Spleen (tissue), 7 donors: ENCODE measurements around the gene CD72.

ENCODE experiments used
- POLR2AphosphoS5 ChIP-seq, 3 donors: sonication (generic); formaldehyde crosslinking; IDR thresholded peaks; one replicate each; pipeline ENCODE4 v1.5.1; 2017; ENCODE audit warnings: antibody characterized with exemption in 3 of 3
- TF ChIP-seq, protein P1 (sequence below), 11 experiments: fragments of 200-600 bp in 7 of 11; fragments of 450-650 bp in 4 of 11; sonication (generic) in 4 of 11; IDR thresholded peaks in 8 of 11; conservative IDR thresholded peaks in 3 of 11; 1 replicate in 7 of 11; 2 replicates in 4 of 11; pipeline versions ENCODE4 v1.4.0 to v1.8.0; 2016 to 2021; ENCODE audit warnings: antibody characterized with exemption in 11 of 11, inconsistent platforms in 4 of 11, mild to moderate bottlenecking in 1 of 11
- donor health status: DM: no; HTN: no; CAD: no; lungs with moderate emphysema.
- donor health status: DM: no; HTN: no; CAD: no.
- donor health status: DM: no; HTN: no; CAD: no.

DNA sequence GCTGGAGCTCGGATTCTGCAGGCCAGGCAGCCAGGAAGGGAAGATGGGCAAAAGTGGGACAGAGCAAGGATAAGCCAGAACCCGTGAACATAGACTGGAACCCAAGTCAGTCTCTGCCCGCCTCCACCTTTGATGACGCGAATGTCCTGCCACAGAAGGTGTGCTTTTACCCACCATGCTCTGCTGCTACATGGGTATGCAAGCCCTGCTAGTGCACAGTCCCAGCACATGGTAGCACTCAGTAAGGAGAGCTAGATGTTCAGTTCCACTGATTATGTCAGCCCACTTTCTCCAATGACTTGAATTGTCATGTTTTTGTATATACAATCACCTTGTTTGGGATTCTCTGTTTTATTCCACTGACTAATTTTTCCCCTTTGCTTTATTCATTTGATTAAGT is 11.4 kb upstream of the CD72 start:
- no peak for TF ChIP-seq POLR2AphosphoS5 (IDR thresholded peaks at IDR 0.05)
- TF ChIP-seq, protein P1, sequence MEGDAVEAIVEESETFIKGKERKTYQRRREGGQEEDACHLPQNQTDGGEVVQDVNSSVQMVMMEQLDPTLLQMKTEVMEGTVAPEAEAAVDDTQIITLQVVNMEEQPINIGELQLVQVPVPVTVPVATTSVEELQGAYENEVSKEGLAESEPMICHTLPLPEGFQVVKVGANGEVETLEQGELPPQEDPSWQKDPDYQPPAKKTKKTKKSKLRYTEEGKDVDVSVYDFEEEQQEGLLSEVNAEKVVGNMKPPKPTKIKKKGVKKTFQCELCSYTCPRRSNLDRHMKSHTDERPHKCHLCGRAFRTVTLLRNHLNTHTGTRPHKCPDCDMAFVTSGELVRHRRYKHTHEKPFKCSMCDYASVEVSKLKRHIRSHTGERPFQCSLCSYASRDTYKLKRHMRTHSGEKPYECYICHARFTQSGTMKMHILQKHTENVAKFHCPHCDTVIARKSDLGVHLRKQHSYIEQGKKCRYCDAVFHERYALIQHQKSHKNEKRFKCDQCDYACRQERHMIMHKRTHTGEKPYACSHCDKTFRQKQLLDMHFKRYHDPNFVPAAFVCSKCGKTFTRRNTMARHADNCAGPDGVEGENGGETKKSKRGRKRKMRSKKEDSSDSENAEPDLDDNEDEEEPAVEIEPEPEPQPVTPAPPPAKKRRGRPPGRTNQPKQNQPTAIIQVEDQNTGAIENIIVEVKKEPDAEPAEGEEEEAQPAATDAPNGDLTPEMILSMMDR (IDR thresholded peaks at IDR 0.05 in 8 of 11, conservative IDR thresholded peaks at IDR 0.05 in 3 of 11) = no peak
